Adrenal gland (tissue), 5 donors: Measurements from ENCODE around the gene RNF135.
"Not testable (repeated sequence)": the region's sequence is repeated elsewhere in the genome, so short reads cannot be mapped to it uniquely, and the experiment has no call there.

Experiments used
- CTCF ChIP-seq, 6 experiments: fragments of 450-650 bp in 4 of 6; fragments of 200-600 bp in 2 of 6; sonication (generic) in 1 of 6; IDR thresholded peaks; 1 replicate in 5 of 6; 2 replicates in 1 of 6; pipeline versions ENCODE4 v1.5.1 to v1.8.0; 2016 to 2021; ENCODE audit warnings: antibody characterized with exemption in 6 of 6, mild to moderate bottlenecking in 2 of 6, moderate library complexity in 1 of 6
- POLR2A ChIP-seq, 2 donors: fragments of 450-650 bp; IDR thresholded peaks; one replicate each; pipeline ENCODE4 v1.6.1; 2017; ENCODE audit warnings: antibody characterized with exemption in 2 of 2, mild to moderate bottlenecking in 2 of 2, moderate library complexity in 1 of 2
- donor health status: DM: no; HTN: no; CAD: no.

- not testable (repeated sequence) for TF ChIP-seq CTCF, POLR2A (IDR thresholded peaks at IDR 0.05)
Measured at GRCh38 chr17:30929861-30930260, 41.0 kb upstream of the RNF135 start.
